IMR-90 (cell line): ENCODE measurements around the gene PHF21B. TPM values are rescaled to one million over a fixed set of nuclear protein-coding genes. Genes with fewer than 3 reads are reported as not detected.

Experiments used
- ATAC-seq: fragments of 200-7000 bp; cut with Tn5 transposase; 2 replicates; pipeline ENCODE4 v1.9.1; 2020; ENCODE audit warnings: low read depth, mild to moderate bottlenecking, moderate library complexity
- BruUV-seq: library from RNA; stranded (reverse); fragments of 400-500 nt; replicated peaks from 2 replicates; lab custom pipeline; 2021; lab: Mats Ljungman, UMichigan
- CTCF ChIA-PET: fragments of 300-600 bp; formaldehyde crosslinking; extraction: SDS; loops from one replicate; lab custom pipeline; 2021; ENCODE audit warnings: antibody characterized with exemption; lab: Yijun Ruan, JAX
- POLR2A ChIA-PET: fragments of 300-600 bp; sonication (Branson Sonifier 250); formaldehyde crosslinking; loops from one replicate; lab custom pipeline; 2022; ENCODE audit warnings: antibody characterized with exemption; ENCODE audit not compliant: unreplicated experiment; lab: Charles Lee
- DNase-seq: peaks from one replicate; pipeline ENCODE4 v3.0.0; 2013
- H2AFZ ChIP-seq: replicated peaks from 2 replicates; pipeline ENCODE3; 2013; ENCODE audit warnings: low read length, mild to moderate bottlenecking; ENCODE audit not compliant: poor library complexity
- H2AK5ac ChIP-seq: 2 replicates; pipeline ENCODE4 v1.6.1; 2013; ENCODE audit warnings: low read depth, low read length, inconsistent platforms
- H2AK9ac ChIP-seq: replicated peaks from 2 replicates; pipeline ENCODE3; 2013; ENCODE audit warnings: mild to moderate bottlenecking, low read depth, low read length, moderate library complexity; ENCODE audit not compliant: poor library complexity
- H2BK120ac ChIP-seq: 2 replicates; pipeline ENCODE4 v1.6.1; 2013; ENCODE audit warnings: low read depth, low read length, inconsistent platforms
- H2BK15ac ChIP-seq: 3 replicates; pipeline ENCODE4 v1.6.1; 2013; ENCODE audit warnings: low read depth, low read length, inconsistent platforms
- H2BK20ac ChIP-seq: 2 replicates; pipeline ENCODE4 v1.6.1; 2013; ENCODE audit warnings: low read depth, mild to moderate bottlenecking, inconsistent platforms, low read length, moderate library complexity
- H2BK5ac ChIP-seq: 2 replicates; pipeline ENCODE4 v1.6.1; 2013; ENCODE audit warnings: mild to moderate bottlenecking, low read depth, low read length, inconsistent platforms; ENCODE audit not compliant: poor library complexity, severe bottlenecking
- H3K14ac ChIP-seq: replicated peaks from 2 replicates; pipeline ENCODE4 v1.6.1; 2013; ENCODE audit warnings: low read depth, low read length, inconsistent platforms
- H3K18ac ChIP-seq: 2 replicates; pipeline ENCODE4 v1.6.1; 2013; ENCODE audit warnings: low read depth, low read length, control low read depth
- H3K23ac ChIP-seq: 2 replicates; pipeline ENCODE4 v1.6.1; 2013; ENCODE audit warnings: low read depth, low read length, inconsistent platforms
- H3K27ac ChIP-seq: 2 replicates; pipeline ENCODE4 v1.5.1; 2013; ENCODE audit warnings: mild to moderate bottlenecking, control low read depth, low read length; ENCODE audit not compliant: insufficient read depth
- H3K27me3 ChIP-seq: 2 replicates; pipeline ENCODE4 v1.6.1; 2013; ENCODE audit warnings: low read length; ENCODE audit not compliant: control insufficient read depth, insufficient read depth
- H3K36me3 ChIP-seq: 2 replicates; pipeline ENCODE4 v1.6.1; 2013; ENCODE audit warnings: low read length, mixed read lengths; ENCODE audit not compliant: control insufficient read depth, insufficient read depth
- H3K4ac ChIP-seq: 2 replicates; pipeline ENCODE4 v1.6.1; 2013; ENCODE audit warnings: low read depth, low read length, inconsistent platforms
- H3K4me1 ChIP-seq: 2 replicates; pipeline ENCODE4 v1.6.1; 2013; ENCODE audit warnings: low read length, mixed read lengths; ENCODE audit not compliant: control insufficient read depth, insufficient read depth
- H3K4me2 ChIP-seq: 2 replicates; pipeline ENCODE4 v1.6.1; 2013; ENCODE audit warnings: low read depth, mild to moderate bottlenecking, control low read depth, low read length, moderate library complexity
- H3K4me3 ChIP-seq: 2 replicates; pipeline ENCODE4 v1.5.1; 2013; ENCODE audit warnings: low read depth, mild to moderate bottlenecking, control low read depth, low read length, moderate library complexity; ENCODE audit not compliant: insufficient read depth
- H3K56ac ChIP-seq: 2 replicates; pipeline ENCODE4 v1.6.1; 2013; ENCODE audit warnings: low read length, inconsistent platforms; ENCODE audit not compliant: insufficient read depth; ENCODE audit errors: extremely low read depth
- H3K79me1 ChIP-seq, 2 experiments: 2 replicates each; pipeline ENCODE4 v1.6.1; 2013; ENCODE audit warnings: low read length in 2 of 2, inconsistent platforms in 1 of 2, low read depth in 1 of 2
- H3K9ac ChIP-seq: 2 replicates; pipeline ENCODE4 v1.6.1; 2013; ENCODE audit warnings: low read depth, low read length, control low read depth
- H3K9me1 ChIP-seq: 2 replicates; pipeline ENCODE4 v1.6.1; 2013; ENCODE audit warnings: low read length, inconsistent platforms; ENCODE audit not compliant: insufficient read depth
- H3K9me3 ChIP-seq: 2 replicates; pipeline ENCODE4 v1.6.1; 2013; ENCODE audit warnings: low read length; ENCODE audit not compliant: control insufficient read depth, insufficient read depth
- H4K20me1 ChIP-seq: 2 replicates; pipeline ENCODE4 v1.6.1; 2013; ENCODE audit warnings: low read length, inconsistent platforms; ENCODE audit not compliant: insufficient read depth
- H4K5ac ChIP-seq: 2 replicates; pipeline ENCODE4 v1.6.1; 2013; ENCODE audit warnings: mild to moderate bottlenecking, low read depth, low read length, control low read depth
- H4K8ac ChIP-seq, 2 experiments: 2 replicates each; pipeline ENCODE4 v1.6.1; 2013; ENCODE audit warnings: low read depth in 2 of 2, low read length in 2 of 2, control low read depth in 1 of 2, inconsistent platforms in 1 of 2
- H4K91ac ChIP-seq: 2 replicates; pipeline ENCODE4 v1.6.1; 2013; ENCODE audit warnings: low read depth, low read length, inconsistent platforms; ENCODE audit not compliant: insufficient read depth
- NFE2L2 ChIP-seq: fragments of 150-350 bp; IDR thresholded peaks from 2 replicates; pipeline ENCODE4 v1.6.1; 2016; ENCODE audit warnings: low read depth, mild to moderate bottlenecking, low read length
- WGBS, 2 experiments: methylation state at CpG; one replicate each; pipeline versions ENCODE4 v1.1.5 to v1.1.7; 2013; ENCODE audit warnings: missing lambda C conversion rate in 2 of 2; ENCODE audit not compliant: insufficient read length in 1 of 2; ENCODE audit errors: extremely low coverage in 2 of 2; 5-methylcytosine and 5-hydroxymethylcytosine counted together
- dilution Hi-C: fragments of 300-500 bp; cut with HindIII; formaldehyde crosslinking; loops from one replicate; pipeline ENCODE4 v1.14.3; 2018; ENCODE audit warnings: low sequenced_read_pairs; ENCODE audit not compliant: unreplicated experiment
- in situ Hi-C: fragments of 300-500 bp; cut with MboI; formaldehyde crosslinking; loops from 3 replicates; pipeline ENCODE4 v1.14.3; 2019; ENCODE audit warnings: low sequenced_read_pairs, inconsistent platforms, mixed read lengths
- intact Hi-C: fragments of 100-400 bp; cut with micrococcal nuclease; formaldehyde crosslinking; loops from 2 replicates; pipeline ENCODE4 v1.10.0; 2022
- polyA plus RNA-seq, 3 experiments: library from polyadenylated mRNA; depleted of rRNA; stranded (reverse); fragments of >200 nt; gene quantifications; 2 replicates each; pipeline ENCODE4 v1.2.3, GENCODE V29; 2012; ENCODE audit warnings: low replicate concordance in 1 of 3
- total RNA-seq: library from RNA; depleted of rRNA; stranded (reverse); fragments of >200 nt; gene quantifications from 2 replicates; pipeline ENCODE4 v1.2.3, GENCODE V29; 2012

The PHF21B gene
- total and polyA plus RNA-seq, 2 of the 4 experiments (the other 2 are of a cell fraction), result 0.02 TPM; not detected in 1

GRCh38 chr22:44916281-44917231, 93.2 kb downstream of the PHF21B start:
- H2BK20ac ChIP-seq, result no peak overlapping the region
- no peak overlapping the region for H3K4ac ChIP-seq
- no peak overlapping the region for H3K56ac ChIP-seq
- in situ Hi-C loops, result no loop called here
- H2AFZ ChIP-seq, result no peak overlapping the region
- dilution Hi-C loops, result no loop called here
- no peaks in the 10 kb centered on the region; the same call in 1 of the 2 replicates for H3K27me3 ChIP-seq
- ATAC-seq, result no peak
- BruUV-seq, result no TSS peak
- POLR2A ChIA-PET, result no interaction called here
- no peak overlapping the region for H3K9ac ChIP-seq
- H4K91ac ChIP-seq, result no peak overlapping the region
- H3K27ac ChIP-seq, result no peak overlapping the region
- H3K4me2 ChIP-seq, result no peak overlapping the region
- no peak overlapping the region for H2AK9ac ChIP-seq
- no peak overlapping the region for H2AK5ac ChIP-seq
- no peaks in the 10 kb centered on the region for H3K79me1 ChIP-seq
- H3K23ac ChIP-seq, result no peak overlapping the region
- DNase-seq, result no peak
- no peak overlapping the region for H4K5ac ChIP-seq
- H2BK5ac ChIP-seq, result no peak overlapping the region
- intact Hi-C loops, result no loop called here
- CTCF ChIA-PET, result no interaction called here
- H3K18ac ChIP-seq, result no peak overlapping the region
- no peak overlapping the region for H2BK15ac ChIP-seq
- no peak overlapping the region for H3K14ac ChIP-seq
- H2BK120ac ChIP-seq, result no peak overlapping the region
- H3K9me3 ChIP-seq, result no peaks in the 10 kb centered on the region
- H3K4me1 ChIP-seq, result no peaks in the 10 kb centered on the region
- WGBS, 2 experiments, result 79% methylated on average over 3 of the region's 46 CpGs; no CpG with 5 or more reads in 1 of the 2 experiments
- no peaks in the 10 kb centered on the region for H3K9me1 ChIP-seq
- H4K8ac ChIP-seq, result no peak overlapping the region
- no peaks in the 10 kb centered on the region for H3K36me3 ChIP-seq
- no peak overlapping the region for H3K4me3 ChIP-seq
- TF ChIP-seq NFE2L2, result no peak
- no peaks in the 10 kb centered on the region for H4K20me1 ChIP-seq
